ENCODE results near the gene TTC4.
"Not testable (repeated sequence)": the region's sequence is repeated elsewhere in the genome, so short reads cannot be mapped to it uniquely, and the experiment has no call there.

The TTC4 gene

GRCh38 chr1:54751426-54751825 is 35.8 kb downstream of the TTC4 start:
- DNase-seq: no peak

- no peak for DNase-seq
Observed at GRCh38 chr1:54754045-54754444, 38.4 kb downstream of the TTC4 start.

- no peak for DNase-seq
Observed at GRCh38 chr1:54754486-54755285, 39.0 kb downstream of the TTC4 start.

- no peak for DNase-seq
Observed at GRCh38 chr1:54757833-54758232, 42.2 kb downstream of the TTC4 start.

- no peak for DNase-seq
Observed at GRCh38 chr1:54758678-54759348, 43.2 kb downstream of the TTC4 start.

GRCh38 chr1:54763816-54764132 is 48.1 kb downstream of the TTC4 start:
- DNase-seq: no peak

GRCh38 chr1:54764133-54764921 is 48.7 kb downstream of the TTC4 start, which contains the start of gene PARS2:
Gene PARS2, minus strand, starts transcription at chr1:54764523. Its CDS starts 5,362 bp downstream, at chr1:54759161.
- DNase-seq: peak; percentile 100

GRCh38 chr1:54764922-54765561 is 49.4 kb downstream of the TTC4 start:
- DNase-seq: no peak

GRCh38 chr1:54766726-54767125 is 51.1 kb downstream of the TTC4 start:
- DNase-seq: no peak

GRCh38 chr1:54767526-54767925 is 51.9 kb downstream of the TTC4 start:
- DNase-seq: no peak

- no peak for DNase-seq
Observed at GRCh38 chr1:54768093-54768492, 52.4 kb downstream of the TTC4 start.

- DNase-seq: no peak
Observed at GRCh38 chr1:54772951-54773350, 57.3 kb downstream of the TTC4 start.

- DNase-seq: peak; percentile 36
Observed at GRCh38 chr1:54774820-54775498, 59.3 kb downstream of the TTC4 start.

GRCh38 chr1:54775828-54776721 is 60.4 kb downstream of the TTC4 start:
- DNase-seq: not testable (repeated sequence)

- no peak for DNase-seq
Observed at GRCh38 chr1:54777011-54777410, 61.4 kb downstream of the TTC4 start.

GRCh38 chr1:54777431-54777830 is 61.8 kb downstream of the TTC4 start:
- DNase-seq: no peak

GRCh38 chr1:54781023-54781723 is 65.5 kb downstream of the TTC4 start:
- no peak for DNase-seq

GRCh38 chr1:54782156-54782555 is 66.5 kb downstream of the TTC4 start:
- DNase-seq: no peak

- no peak for DNase-seq
Observed at GRCh38 chr1:54782588-54782987, 66.9 kb downstream of the TTC4 start.

- no peak for DNase-seq
Observed at GRCh38 chr1:54784066-54784465, 68.4 kb downstream of the TTC4 start.

- DNase-seq: no peak
Observed at GRCh38 chr1:54786778-54787177, 71.1 kb downstream of the TTC4 start.
